Measurements from ENCODE around the gene CLSTN1. TPM values are rescaled to one million over a fixed set of nuclear protein-coding genes. Genes with fewer than 3 reads are reported as not detected.
A peak's percentile ranks its signal among the peaks of the same experiment; 100 is the strongest.

Gene CLSTN1
- total RNA-seq, 1 experiment from 2014 or later = 100 TPM

GRCh38 chr1:9853249-9853595 lies 29.5 kb upstream of the CLSTN1 start:
- no peak overlapping the region for H3K4ac ChIP-seq (ENCODE audit: low read depth, low read length)
- H4K5ac ChIP-seq (ENCODE audit: insufficient read length, low read depth, low read length) = no peak overlapping the region
- H3K56ac ChIP-seq (ENCODE audit: insufficient read length, low read depth, low read length) = no peak overlapping the region
- H3K23ac ChIP-seq (ENCODE audit: insufficient read length, low read depth, low read length) = no peak overlapping the region
- H3K23me2 ChIP-seq (ENCODE audit: insufficient read length, low read depth, low read length, poor library complexity, severe bottlenecking) = no peaks in the 10 kb centered on the region
- H3K4me1 ChIP-seq (ENCODE audit: insufficient read depth, low read length) = no peaks in the 10 kb centered on the region
- H2AFZ ChIP-seq (ENCODE audit: low read length) = no peak overlapping the region
- TF ChIP-seq, protein P1, sequence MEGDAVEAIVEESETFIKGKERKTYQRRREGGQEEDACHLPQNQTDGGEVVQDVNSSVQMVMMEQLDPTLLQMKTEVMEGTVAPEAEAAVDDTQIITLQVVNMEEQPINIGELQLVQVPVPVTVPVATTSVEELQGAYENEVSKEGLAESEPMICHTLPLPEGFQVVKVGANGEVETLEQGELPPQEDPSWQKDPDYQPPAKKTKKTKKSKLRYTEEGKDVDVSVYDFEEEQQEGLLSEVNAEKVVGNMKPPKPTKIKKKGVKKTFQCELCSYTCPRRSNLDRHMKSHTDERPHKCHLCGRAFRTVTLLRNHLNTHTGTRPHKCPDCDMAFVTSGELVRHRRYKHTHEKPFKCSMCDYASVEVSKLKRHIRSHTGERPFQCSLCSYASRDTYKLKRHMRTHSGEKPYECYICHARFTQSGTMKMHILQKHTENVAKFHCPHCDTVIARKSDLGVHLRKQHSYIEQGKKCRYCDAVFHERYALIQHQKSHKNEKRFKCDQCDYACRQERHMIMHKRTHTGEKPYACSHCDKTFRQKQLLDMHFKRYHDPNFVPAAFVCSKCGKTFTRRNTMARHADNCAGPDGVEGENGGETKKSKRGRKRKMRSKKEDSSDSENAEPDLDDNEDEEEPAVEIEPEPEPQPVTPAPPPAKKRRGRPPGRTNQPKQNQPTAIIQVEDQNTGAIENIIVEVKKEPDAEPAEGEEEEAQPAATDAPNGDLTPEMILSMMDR (conservative IDR thresholded peaks at IDR 0.05) = no peak
- no peak overlapping the region for H3K14ac ChIP-seq (ENCODE audit: insufficient read depth, low read length)
- no peak overlapping the region for H3K27ac ChIP-seq (ENCODE audit: insufficient read length, low read depth, low read length)
- DNase-seq = no peak
- H2BK20ac ChIP-seq (ENCODE audit: low read depth, low read length, poor library complexity, severe bottlenecking) = no peak overlapping the region
- H3K4me2 ChIP-seq (ENCODE audit: insufficient read depth, insufficient read length, low read length) = no peak overlapping the region
- H3K79me2 ChIP-seq (ENCODE audit: insufficient read depth, low read length) = no peaks in the 10 kb centered on the region
- Mint-ChIP-seq H3K36me3 (ENCODE audit: insufficient read depth in 1 of 3, low read depth in 3 of 3) (peaks cover 18 to 20% (median 19%) of the 10 kb centered on the region in 3 experiments), H3K4me3 (no peak overlapping the region), H3K9me3 (peaks cover 3 to 7% of the 10 kb centered on the region in 2 experiments; a peak in 4 of 5 replicates), H3K27ac (peak overlapping the region in 1 of 3 experiments; percentile 6; a peak in 1 of 7 replicates), H3K4me1 (peaks cover 19 to 27% of the 10 kb centered on the region in 2 experiments), H3K27me3 (ENCODE audit: low read depth) (no peaks in the 10 kb centered on the region)
- H2BK5ac ChIP-seq (ENCODE audit: insufficient read length, low read length) = no peak overlapping the region
- H3K9ac ChIP-seq (ENCODE audit: extremely low read depth, insufficient read length, low read length) = no peak overlapping the region
- no peaks in the 10 kb centered on the region for H3K79me1 ChIP-seq (ENCODE audit: insufficient read depth, low read depth, low read length, poor library complexity, severe bottlenecking)
- no peak overlapping the region for H4K91ac ChIP-seq (ENCODE audit: insufficient read length, low read depth, low read length)
- H4K20me1 ChIP-seq (ENCODE audit: control insufficient read depth, insufficient read depth, insufficient read length) = no peaks in the 10 kb centered on the region
- no peak overlapping the region for H3K18ac ChIP-seq (ENCODE audit: insufficient read length, low read depth, low read length)
- no peak overlapping the region for H3T11ph ChIP-seq (ENCODE audit: low read length)
- no peaks in the 10 kb centered on the region for H3K9me3 ChIP-seq (ENCODE audit: control insufficient read depth, low read depth, low read length)
- H3K27me3 ChIP-seq (ENCODE audit: insufficient read depth, low read length) = no peaks in the 10 kb centered on the region
- H4K8ac ChIP-seq (replicated peaks; ENCODE audit: insufficient read length, low read depth, low read length) = no peak overlapping the region
- no peak overlapping the region for H2BK15ac ChIP-seq (ENCODE audit: low read depth, low read length)
- WGBS (ENCODE audit: extremely low coverage, insufficient read length, low lambda C conversion rate) = no CpG with 5 or more reads among the region's 4 CpGs
- no peak overlapping the region for H2BK120ac ChIP-seq (ENCODE audit: low read depth, low read length, poor library complexity, severe bottlenecking)
- no peak overlapping the region for H2BK12ac ChIP-seq (ENCODE audit: insufficient read length, low read depth, low read length)
- H2AK5ac ChIP-seq (ENCODE audit: insufficient read length, low read length) = no peak overlapping the region
